Uterus (tissue), 4 donors: ENCODE data around the gene DMBT1. TPM values are rescaled to one million over a fixed set of nuclear protein-coding genes. Genes with fewer than 3 reads are reported as not detected.

ENCODE experiments used
- DNase-seq, 2 donors: peaks; one replicate each; pipeline ENCODE4 v3.0.0-alpha.2; 2019 to 2020
- H3K27ac ChIP-seq, 2 donors: fragments of 200-600 bp; sonication (generic); 1 replicate in 1 of 2; 2 replicates in 1 of 2; pipeline ENCODE4 v1.5.1; 2016 to 2018
- H3K27me3 ChIP-seq, 2 donors: fragments of 200-600 bp; sonication (generic); one replicate each; pipeline ENCODE4 v1.5.1; 2018 to 2019; ENCODE audit warnings: control low read depth in 1 of 2
- H3K36me3 ChIP-seq, 2 donors: fragments of 200-600 bp; sonication (generic); one replicate each; pipeline ENCODE4 v1.5.1; 2019; ENCODE audit warnings: control low read depth in 1 of 2
- H3K4me1 ChIP-seq, 2 donors: fragments of 200-600 bp; sonication (generic); one replicate each; pipeline ENCODE4 v1.5.1; 2018 to 2019; ENCODE audit warnings: control low read depth in 1 of 2
- H3K4me3 ChIP-seq, 2 donors: fragments of 200-600 bp; sonication (generic); 1 replicate in 1 of 2; 2 replicates in 1 of 2; pipeline ENCODE4 v1.5.1; 2018 to 2019; ENCODE audit warnings: mild to moderate bottlenecking in 1 of 2
- H3K9me3 ChIP-seq, 2 donors: fragments of 200-600 bp; sonication (generic); one replicate each; pipeline ENCODE4 v1.5.1; 2019; ENCODE audit warnings: control low read depth in 1 of 2
- CTCF ChIP-seq, 4 experiments: fragments of 200-600 bp in 2 of 4; fragments of 450-650 bp in 2 of 4; sonication (generic) in 2 of 4; IDR thresholded peaks; one replicate each; pipeline ENCODE4 v1.5.1; 2016 to 2019; ENCODE audit warnings: antibody characterized with exemption in 4 of 4, mild to moderate bottlenecking in 2 of 4, moderate library complexity in 1 of 4
- POLR2A ChIP-seq, 2 donors: fragments of 450-650 bp; IDR thresholded peaks; one replicate each; pipeline ENCODE4 v1.6.1; 2016; ENCODE audit warnings: antibody characterized with exemption in 2 of 2, mild to moderate bottlenecking in 1 of 2, moderate library complexity in 1 of 2
- intact Hi-C: fragments of 100-400 bp; cut with DNase I; formaldehyde crosslinking; loops from one replicate; pipeline ENCODE4 v1.15.1; 2023; ENCODE audit warnings: low total_unique reads
- total RNA-seq, 4 donors: library from RNA; depleted of rRNA in 3 of 4; stranded (reverse); fragments of >200 nt in 3 of 4; gene quantifications; one replicate each; pipeline versions ENCODE4 v1.1.0 to v1.2.4, GENCODE V29; 2014 to 2023
- donor health status: DM: yes; HTN: yes; CAD: no.

Gene DMBT1
- total RNA-seq, 4 donors from 2014 or later = under 0.01 to 0.21 (median 0.15) TPM; not detected in 1

- TF ChIP-seq POLR2A (IDR thresholded peaks at IDR 0.05) (no peak), CTCF (IDR thresholded peaks at IDR 0.05) (no peak)
- Histone ChIP-seq H3K36me3 (no peaks in the 10 kb centered on the region), H3K4me3 (no peak overlapping the region), H3K27ac (no peak overlapping the region), H3K27me3 (no peaks in the 10 kb centered on the region), H3K4me1 (no peaks in the 10 kb centered on the region), H3K9me3 (no peaks in the 10 kb centered on the region)
- no peak for DNase-seq
- intact Hi-C loops = no loop called here
Measured at GRCh38 chr10:122558452-122558851, 2.1 kb upstream of the DMBT1 start.

GRCh38 chr10:122559228-122559627 lies 1.3 kb upstream of the DMBT1 start:
- intact Hi-C loops = no loop called here
- H3K4me1 ChIP-seq = no peaks in the 10 kb centered on the region
- no peak for DNase-seq
- no peaks in the 10 kb centered on the region for H3K9me3 ChIP-seq
- no peak overlapping the region for H3K27ac ChIP-seq
- TF ChIP-seq CTCF (IDR thresholded peaks at IDR 0.05) = no peak
- no peak for TF ChIP-seq POLR2A (IDR thresholded peaks at IDR 0.05)
- no peaks in the 10 kb centered on the region for H3K36me3 ChIP-seq
- H3K27me3 ChIP-seq = no peaks in the 10 kb centered on the region
- H3K4me3 ChIP-seq = no peak overlapping the region

GRCh38 chr10:122561212-122561611 lies 658 bp downstream of the DMBT1 start:
- Histone ChIP-seq H3K27ac (no peak overlapping the region), H3K9me3 (no peaks in the 10 kb centered on the region), H3K4me1 (no peaks in the 10 kb centered on the region), H3K4me3 (no peak overlapping the region), H3K27me3 (no peaks in the 10 kb centered on the region), H3K36me3 (no peaks in the 10 kb centered on the region)
- no peak for DNase-seq
- TF ChIP-seq CTCF (IDR thresholded peaks at IDR 0.05) (no peak), POLR2A (IDR thresholded peaks at IDR 0.05) (no peak)
- intact Hi-C loops = loop anchor here (10.0 kb wide), 1 partner anchor 116 kb away; no protein-coding TSS in a partner anchor

GRCh38 chr10:122561792-122562191 lies 1.2 kb downstream of the DMBT1 start:
- intact Hi-C loops = loop anchor here (10.0 kb wide), 1 partner anchor 117 kb away; no protein-coding TSS in a partner anchor
- no peak overlapping the region for H3K27ac ChIP-seq

GRCh38 chr10:122564980-122565379 lies 4.4 kb downstream of the DMBT1 start:
- H3K9me3 ChIP-seq = no peaks in the 10 kb centered on the region
- no peak for TF ChIP-seq POLR2A (IDR thresholded peaks at IDR 0.05)
- H3K27ac ChIP-seq = no peak overlapping the region
- H3K27me3 ChIP-seq = no peaks in the 10 kb centered on the region
- no peak for DNase-seq
- no peaks in the 10 kb centered on the region for H3K36me3 ChIP-seq
- intact Hi-C loops = loop anchor here (5.0 to 10.0 kb wide), 2 partner anchors 120 to 268 kb away; no protein-coding TSS in a partner anchor
- no peaks in the 10 kb centered on the region for H3K4me1 ChIP-seq
- no peak overlapping the region for H3K4me3 ChIP-seq

More at GRCh38 chr10:122561792-122562191, 1.2 kb downstream of the DMBT1 start:
- no peaks in the 10 kb centered on the region for H3K36me3 ChIP-seq
- H3K4me3 ChIP-seq = no peak overlapping the region
- H3K9me3 ChIP-seq = no peaks in the 10 kb centered on the region
- no peaks in the 10 kb centered on the region for H3K4me1 ChIP-seq
- TF ChIP-seq POLR2A (IDR thresholded peaks at IDR 0.05) (no peak), CTCF (IDR thresholded peaks at IDR 0.05) (no peak)
- H3K27me3 ChIP-seq = no peaks in the 10 kb centered on the region
- DNase-seq = no peak

GRCh38 chr10:122565766-122566206 lies 5.2 kb downstream of the DMBT1 start:
- intact Hi-C loops = loop anchor here (5.0 to 10.0 kb wide), 2 partner anchors 121 to 268 kb away; no protein-coding TSS in a partner anchor
- Histone ChIP-seq H3K27me3 (no peaks in the 10 kb centered on the region), H3K4me3 (no peak overlapping the region), H3K36me3 (no peaks in the 10 kb centered on the region), H3K9me3 (no peaks in the 10 kb centered on the region), H3K4me1 (no peaks in the 10 kb centered on the region), H3K27ac (no peak overlapping the region)
- peak; percentile 85 to 86 for DNase-seq
- peak in 1 of 2 donors; percentile 17 for TF ChIP-seq POLR2A (IDR thresholded peaks at IDR 0.05)
- peak; percentile 82 to 92 (median 86) for TF ChIP-seq CTCF (IDR thresholded peaks at IDR 0.05)
